Measurements from ENCODE around the gene STXBP3. TPM values are rescaled to one million over a fixed set of nuclear protein-coding genes. Genes with fewer than 3 reads are reported as not detected.

The STXBP3 gene
- total and polyA plus RNA-seq, 9 of the 15 experiments (the other 6 are each of a cell fraction or from before 2014, with no cell fraction given), result 32.5 to 52.5 (median 39.2) TPM

DNA sequence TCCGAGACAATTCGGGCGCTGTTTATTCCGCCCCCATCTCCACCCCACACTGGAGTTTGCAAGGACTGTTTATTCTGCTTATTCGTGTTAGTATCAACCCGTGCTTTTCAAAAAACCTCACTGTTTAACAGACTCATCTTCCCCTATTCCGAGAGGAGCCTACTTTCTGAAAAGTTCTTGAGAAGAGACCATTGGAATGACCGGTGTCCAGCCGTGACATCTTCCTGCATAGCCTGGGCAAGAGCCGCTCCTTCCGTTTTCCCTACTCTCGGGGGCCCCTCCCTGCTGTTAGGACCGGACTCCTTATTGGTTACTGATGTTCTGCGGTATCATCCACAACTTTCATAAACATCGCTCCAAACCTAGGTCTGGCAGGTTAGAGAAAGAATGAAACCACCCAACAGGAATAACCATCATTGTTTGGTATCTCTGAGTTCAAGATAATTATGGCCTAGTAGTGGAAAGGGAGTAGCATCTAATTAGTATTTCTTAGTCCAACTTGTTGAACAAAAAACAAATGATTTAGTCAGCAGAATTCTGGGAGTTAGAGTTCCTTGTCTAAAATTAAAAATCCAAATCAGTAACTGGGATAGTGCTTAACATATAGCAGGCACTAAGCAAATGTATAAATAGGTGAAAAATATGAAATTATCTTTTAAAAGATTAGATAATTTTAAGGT is 837 bp downstream of the STXBP3 start (continued):
- TF ChIP-seq HNRNPK (IDR thresholded peaks at IDR 0.05; ENCODE audit: low read depth, low read length, poor library complexity, severe bottlenecking) (no peak), HNRNPUL1 (IDR thresholded peaks at IDR 0.05; ENCODE audit: low read length) (no peak), PML (IDR thresholded peaks at IDR 0.05; ENCODE audit: low read length) (peak; percentile 30; the same call in 1 of the 2 replicates), HDAC3 (IDR thresholded peaks at IDR 0.05; ENCODE audit: borderline replicate concordance, partially characterized antibody) (peak; percentile 48), RFX5 (IDR thresholded peaks at IDR 0.05; ENCODE audit: low read depth, low read length) (no peak), ZBTB26 (CRISPR knock-in tag; IDR thresholded peaks at IDR 0.05) (0 out of 2 replicates have a peak, but pooled peaks have one; percentile 54), SMARCA5 (IDR thresholded peaks at IDR 0.05) (peak; percentile 50; the same call in 1 of the 2 replicates), ZFP1 (CRISPR knock-in tag; IDR thresholded peaks at IDR 0.05) (no peak), ZBTB49 (CRISPR knock-in tag; IDR thresholded peaks at IDR 0.05; ENCODE audit: borderline replicate concordance) (no peak), MYNN (IDR thresholded peaks at IDR 0.05) (no peak), MYNN (CRISPR knock-in tag; IDR thresholded peaks at IDR 0.05) (no peak)
- TF ChIP-seq, protein P1, sequence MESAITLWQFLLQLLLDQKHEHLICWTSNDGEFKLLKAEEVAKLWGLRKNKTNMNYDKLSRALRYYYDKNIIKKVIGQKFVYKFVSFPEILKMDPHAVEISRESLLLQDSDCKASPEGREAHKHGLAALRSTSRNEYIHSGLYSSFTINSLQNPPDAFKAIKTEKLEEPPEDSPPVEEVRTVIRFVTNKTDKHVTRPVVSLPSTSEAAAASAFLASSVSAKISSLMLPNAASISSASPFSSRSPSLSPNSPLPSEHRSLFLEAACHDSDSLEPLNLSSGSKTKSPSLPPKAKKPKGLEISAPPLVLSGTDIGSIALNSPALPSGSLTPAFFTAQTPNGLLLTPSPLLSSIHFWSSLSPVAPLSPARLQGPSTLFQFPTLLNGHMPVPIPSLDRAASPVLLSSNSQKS (CRISPR knock-in tag; IDR thresholded peaks at IDR 0.05), result no peak
- TF ChIP-seq, protein P2, sequence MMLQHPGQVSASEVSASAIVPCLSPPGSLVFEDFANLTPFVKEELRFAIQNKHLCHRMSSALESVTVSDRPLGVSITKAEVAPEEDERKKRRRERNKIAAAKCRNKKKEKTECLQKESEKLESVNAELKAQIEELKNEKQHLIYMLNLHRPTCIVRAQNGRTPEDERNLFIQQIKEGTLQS (IDR thresholded peaks at IDR 0.05), result no peak
- TF ChIP-seq, protein P2 (CRISPR knock-in tag; conservative IDR thresholded peaks at IDR 0.05), result peak; percentile 30; the same call in 1 of the 2 replicates
- TF ChIP-seq, protein P3, sequence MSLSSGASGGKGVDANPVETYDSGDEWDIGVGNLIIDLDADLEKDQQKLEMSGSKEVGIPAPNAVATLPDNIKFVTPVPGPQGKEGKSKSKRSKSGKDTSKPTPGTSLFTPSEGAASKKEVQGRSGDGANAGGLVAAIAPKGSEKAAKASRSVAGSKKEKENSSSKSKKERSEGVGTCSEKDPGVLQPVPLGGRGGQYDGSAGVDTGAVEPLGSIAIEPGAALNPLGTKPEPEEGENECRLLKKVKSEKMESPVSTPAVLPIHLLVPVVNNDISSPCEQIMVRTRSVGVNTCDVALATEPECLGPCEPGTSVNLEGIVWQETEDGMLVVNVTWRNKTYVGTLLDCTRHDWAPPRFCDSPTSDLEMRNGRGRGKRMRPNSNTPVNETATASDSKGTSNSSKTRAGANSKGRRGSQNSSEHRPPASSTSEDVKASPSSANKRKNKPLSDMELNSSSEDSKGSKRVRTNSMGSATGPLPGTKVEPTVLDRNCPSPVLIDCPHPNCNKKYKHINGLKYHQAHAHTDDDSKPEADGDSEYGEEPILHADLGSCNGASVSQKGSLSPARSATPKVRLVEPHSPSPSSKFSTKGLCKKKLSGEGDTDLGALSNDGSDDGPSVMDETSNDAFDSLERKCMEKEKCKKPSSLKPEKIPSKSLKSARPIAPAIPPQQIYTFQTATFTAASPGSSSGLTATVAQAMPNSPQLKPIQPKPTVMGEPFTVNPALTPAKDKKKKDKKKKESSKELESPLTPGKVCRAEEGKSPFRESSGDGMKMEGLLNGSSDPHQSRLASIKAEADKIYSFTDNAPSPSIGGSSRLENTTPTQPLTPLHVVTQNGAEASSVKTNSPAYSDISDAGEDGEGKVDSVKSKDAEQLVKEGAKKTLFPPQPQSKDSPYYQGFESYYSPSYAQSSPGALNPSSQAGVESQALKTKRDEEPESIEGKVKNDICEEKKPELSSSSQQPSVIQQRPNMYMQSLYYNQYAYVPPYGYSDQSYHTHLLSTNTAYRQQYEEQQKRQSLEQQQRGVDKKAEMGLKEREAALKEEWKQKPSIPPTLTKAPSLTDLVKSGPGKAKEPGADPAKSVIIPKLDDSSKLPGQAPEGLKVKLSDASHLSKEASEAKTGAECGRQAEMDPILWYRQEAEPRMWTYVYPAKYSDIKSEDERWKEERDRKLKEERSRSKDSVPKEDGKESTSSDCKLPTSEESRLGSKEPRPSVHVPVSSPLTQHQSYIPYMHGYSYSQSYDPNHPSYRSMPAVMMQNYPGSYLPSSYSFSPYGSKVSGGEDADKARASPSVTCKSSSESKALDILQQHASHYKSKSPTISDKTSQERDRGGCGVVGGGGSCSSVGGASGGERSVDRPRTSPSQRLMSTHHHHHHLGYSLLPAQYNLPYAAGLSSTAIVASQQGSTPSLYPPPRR (CRISPR knock-in tag; IDR thresholded peaks at IDR 0.05; ENCODE audit: borderline replicate concordance), result no peak
